Type B pancreatic cell (in vitro differentiated cells): ENCODE results near the gene PLPP3. TPM values are rescaled to one million over a fixed set of nuclear protein-coding genes. Genes with fewer than 3 reads are reported as not detected.

Experiments
- DNase-seq: peaks from one replicate; pipeline ENCODE4 v3.0.0; 2021; ENCODE audit warnings: mixed read lengths; ENCODE audit not compliant: unreplicated experiment; ENCODE audit errors: extremely low spot score
- H3K27ac Mint-ChIP-seq: 2 replicates; pipeline ENCODE4 v1.8.0; 2021; ENCODE audit warnings: mild to moderate bottlenecking, mixed read lengths
- H3K27me3 Mint-ChIP-seq: 2 replicates; pipeline ENCODE4 v1.8.0; 2021; ENCODE audit warnings: mixed read lengths
- H3K36me3 Mint-ChIP-seq: 2 replicates; pipeline ENCODE4 v1.8.0; 2021; ENCODE audit warnings: mixed read lengths
- H3K4me1 Mint-ChIP-seq: one replicate; pipeline ENCODE4 v1.8.0; 2021; ENCODE audit warnings: mixed read lengths; ENCODE audit not compliant: unreplicated experiment
- H3K4me3 Mint-ChIP-seq: 2 replicates; pipeline ENCODE4 v1.8.0; 2021; ENCODE audit warnings: mild to moderate bottlenecking, mixed read lengths
- H3K9me3 Mint-ChIP-seq: 2 replicates; pipeline ENCODE4 v1.8.0; 2021; ENCODE audit warnings: mixed read lengths
- total RNA-seq: library from RNA; stranded (reverse); gene quantifications from 2 replicates; pipeline ENCODE4 v1.2.1, GENCODE V29; 2021; ENCODE audit warnings: low replicate concordance
- TF ChIP-seq, protein P1 (sequence below): fragments of 200-600 bp; sonication (generic); conservative IDR thresholded peaks from 2 replicates; pipeline ENCODE4 v1.5.0; 2021; ENCODE audit warnings: antibody characterized with exemption, mild to moderate bottlenecking

The PLPP3 gene
- total RNA-seq, 1 donor from 2014 or later, result 79.0 TPM

- no peak overlapping the region for H3K27ac Mint-ChIP-seq
These were observed 31.9 kb downstream of the PLPP3 start for GRCh38 chr1:56547473-56547872.

DNA sequence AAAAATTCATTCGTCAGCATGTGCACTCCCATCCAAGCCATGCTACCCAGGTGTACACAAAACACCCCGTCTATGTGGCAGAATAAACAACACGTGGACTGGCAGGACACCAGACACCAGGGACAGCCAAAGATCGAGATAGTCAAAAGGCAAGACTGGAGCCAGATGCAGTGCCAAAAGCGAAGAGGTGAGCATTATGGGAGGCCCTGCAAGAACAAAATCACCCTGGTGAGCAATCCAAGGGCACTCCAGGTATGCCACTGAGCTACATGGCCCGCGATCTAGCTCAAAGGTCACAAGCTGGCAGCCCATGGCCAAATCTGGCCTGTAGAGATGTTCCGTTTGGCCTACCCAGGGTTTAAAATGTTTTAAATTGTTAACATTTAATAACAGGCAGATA, 33.7 kb downstream of the PLPP3 start:
- Mint-ChIP-seq H3K4me1 (peaks cover 85% of the 10 kb centered on the region), H3K36me3 (peaks cover 31% of the 10 kb centered on the region), H3K27me3 (no peaks in the 10 kb centered on the region), H3K27ac (no peak overlapping the region), H3K9me3 (peaks cover 10% of the 10 kb centered on the region), H3K4me3 (no peak overlapping the region)
- no peak for DNase-seq
- TF ChIP-seq, protein P1, sequence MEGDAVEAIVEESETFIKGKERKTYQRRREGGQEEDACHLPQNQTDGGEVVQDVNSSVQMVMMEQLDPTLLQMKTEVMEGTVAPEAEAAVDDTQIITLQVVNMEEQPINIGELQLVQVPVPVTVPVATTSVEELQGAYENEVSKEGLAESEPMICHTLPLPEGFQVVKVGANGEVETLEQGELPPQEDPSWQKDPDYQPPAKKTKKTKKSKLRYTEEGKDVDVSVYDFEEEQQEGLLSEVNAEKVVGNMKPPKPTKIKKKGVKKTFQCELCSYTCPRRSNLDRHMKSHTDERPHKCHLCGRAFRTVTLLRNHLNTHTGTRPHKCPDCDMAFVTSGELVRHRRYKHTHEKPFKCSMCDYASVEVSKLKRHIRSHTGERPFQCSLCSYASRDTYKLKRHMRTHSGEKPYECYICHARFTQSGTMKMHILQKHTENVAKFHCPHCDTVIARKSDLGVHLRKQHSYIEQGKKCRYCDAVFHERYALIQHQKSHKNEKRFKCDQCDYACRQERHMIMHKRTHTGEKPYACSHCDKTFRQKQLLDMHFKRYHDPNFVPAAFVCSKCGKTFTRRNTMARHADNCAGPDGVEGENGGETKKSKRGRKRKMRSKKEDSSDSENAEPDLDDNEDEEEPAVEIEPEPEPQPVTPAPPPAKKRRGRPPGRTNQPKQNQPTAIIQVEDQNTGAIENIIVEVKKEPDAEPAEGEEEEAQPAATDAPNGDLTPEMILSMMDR, result no peak

More at GRCh38 chr1:56547473-56547872, 31.9 kb downstream of the PLPP3 start:
- H3K4me1 Mint-ChIP-seq, result peaks cover 73% of the 10 kb centered on the region
- DNase-seq, result no peak
- TF ChIP-seq, protein P1, result no peak
- H3K9me3 Mint-ChIP-seq, result peaks cover 10% of the 10 kb centered on the region
- H3K27me3 Mint-ChIP-seq, result no peaks in the 10 kb centered on the region
- H3K4me3 Mint-ChIP-seq, result no peak overlapping the region
- H3K36me3 Mint-ChIP-seq, result peaks cover 23% of the 10 kb centered on the region

DNA sequence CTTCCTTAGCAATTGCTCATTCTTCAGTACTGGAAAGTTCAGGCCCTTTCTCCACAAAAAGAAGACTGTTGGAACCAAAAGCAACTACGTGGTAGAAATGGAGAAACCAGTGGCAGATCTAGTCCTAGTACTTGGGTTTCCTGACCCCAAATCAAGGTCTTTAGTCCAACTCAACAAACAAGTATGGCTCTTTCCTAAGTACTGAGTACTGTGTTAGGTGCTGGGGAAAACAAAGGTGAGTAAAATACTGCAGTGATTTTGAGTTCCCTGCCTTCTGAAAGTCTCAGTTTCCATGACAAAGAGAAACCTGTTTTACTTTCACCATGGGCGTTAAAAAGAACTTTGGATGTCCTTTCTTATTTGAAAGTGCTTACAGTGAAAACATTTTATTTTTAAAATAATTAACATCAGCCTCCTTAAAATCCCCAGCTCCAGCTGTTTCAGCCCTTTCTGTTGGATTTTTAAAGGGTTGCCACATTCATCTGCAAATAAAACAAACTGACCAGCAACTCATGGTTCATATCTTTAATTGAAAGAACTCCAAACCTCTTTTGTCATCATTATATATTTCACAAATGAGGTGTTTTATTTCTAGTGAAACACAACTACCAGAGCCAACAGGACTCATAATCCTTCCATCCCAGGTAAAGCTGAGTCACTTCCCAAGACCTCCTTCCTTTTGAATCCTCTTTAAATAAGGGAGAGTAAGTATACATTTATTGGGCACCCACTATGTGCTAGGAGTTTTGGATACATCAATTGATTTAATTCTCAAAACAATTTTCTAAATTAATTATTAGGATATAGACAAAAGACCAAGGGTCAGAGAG, 35.4 kb downstream of the PLPP3 start:
- TF ChIP-seq, protein P1, result no peak
- Mint-ChIP-seq H3K36me3 (peaks cover 35% of the 10 kb centered on the region), H3K4me1 (peaks cover 84% of the 10 kb centered on the region), H3K9me3 (peaks cover 10% of the 10 kb centered on the region), H3K27ac (no peak overlapping the region), H3K4me3 (no peak overlapping the region), H3K27me3 (no peaks in the 10 kb centered on the region)
- DNase-seq, result no peak

GRCh38 chr1:56542651-56543050, 36.7 kb downstream of the PLPP3 start:
- H3K36me3 Mint-ChIP-seq, result peaks cover 39% of the 10 kb centered on the region
- H3K4me3 Mint-ChIP-seq, result no peak overlapping the region
- H3K27me3 Mint-ChIP-seq, result no peaks in the 10 kb centered on the region
- TF ChIP-seq, protein P1, result no peak
- peaks cover 79% of the 10 kb centered on the region for H3K4me1 Mint-ChIP-seq
- DNase-seq, result no peak
- no peak overlapping the region for H3K27ac Mint-ChIP-seq
- peaks cover 10% of the 10 kb centered on the region for H3K9me3 Mint-ChIP-seq

GRCh38 chr1:56541408-56541807, 38.0 kb downstream of the PLPP3 start:
- DNase-seq, result no peak
- no peak overlapping the region for H3K27ac Mint-ChIP-seq
- peaks cover 49% of the 10 kb centered on the region for H3K36me3 Mint-ChIP-seq
- peaks cover 81% of the 10 kb centered on the region for H3K4me1 Mint-ChIP-seq
- TF ChIP-seq, protein P1, result no peak
- peaks cover 10% of the 10 kb centered on the region for H3K9me3 Mint-ChIP-seq
- no peaks in the 10 kb centered on the region for H3K27me3 Mint-ChIP-seq
- no peak overlapping the region for H3K4me3 Mint-ChIP-seq
